Activated T-helper 1 cell treated with anti-CD3 and anti-CD28 coated beads, Interleukin-2, amount 50 U/mL, for 16 hours (primary cell): ENCODE data around the gene PHLPP1.
"Not testable (repeated sequence)": the region's sequence is repeated elsewhere in the genome, so short reads cannot be mapped to it uniquely, and the experiment has no call there.

Experiments
- DNase-seq, 2 donors: peaks; one replicate each; pipeline ENCODE4 v3.0.0-alpha.2; 2020; ENCODE audit warnings: low read depth in 1 of 2, low spot score in 1 of 2

The PHLPP1 gene

DNA sequence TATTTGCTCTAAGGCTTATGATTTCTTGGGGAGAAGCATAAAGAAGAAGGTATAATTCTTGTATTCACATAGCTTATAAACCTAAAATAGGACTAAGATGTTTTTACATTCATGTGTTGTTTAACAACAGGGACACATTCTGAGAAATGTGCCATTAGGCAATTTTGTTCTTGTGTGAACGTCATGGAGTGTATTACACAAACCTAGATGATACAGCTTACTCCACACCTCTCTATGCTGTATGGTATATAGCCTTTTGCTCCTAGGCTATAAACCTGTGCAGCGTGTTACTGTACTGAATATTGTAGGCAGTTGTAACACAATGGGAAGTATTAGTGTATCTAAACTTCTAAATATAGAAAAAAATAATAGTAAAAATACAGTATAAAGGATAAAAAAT lies 92.1 kb downstream of the PHLPP1 start:
- DNase-seq = no peak

DNA sequence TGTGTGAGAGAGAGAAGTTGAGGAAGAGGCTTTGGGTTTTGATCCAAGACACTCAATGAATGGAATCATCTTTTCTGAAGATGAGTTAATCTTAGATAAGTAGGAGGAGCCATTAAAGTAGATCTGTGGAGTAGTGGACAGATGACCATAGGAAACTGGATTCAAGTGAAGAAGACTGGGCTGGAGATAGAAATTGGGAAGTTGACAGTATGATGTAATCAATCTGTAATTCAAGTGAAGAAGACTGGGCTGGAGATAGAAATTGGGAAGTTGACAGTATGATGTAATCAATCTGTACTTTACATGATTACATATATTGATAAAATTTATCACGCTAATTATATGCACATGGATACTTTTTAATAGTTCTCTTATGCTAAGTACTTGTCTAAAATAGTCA lies 92.8 kb downstream of the PHLPP1 start:
- DNase-seq = no peak

DNA sequence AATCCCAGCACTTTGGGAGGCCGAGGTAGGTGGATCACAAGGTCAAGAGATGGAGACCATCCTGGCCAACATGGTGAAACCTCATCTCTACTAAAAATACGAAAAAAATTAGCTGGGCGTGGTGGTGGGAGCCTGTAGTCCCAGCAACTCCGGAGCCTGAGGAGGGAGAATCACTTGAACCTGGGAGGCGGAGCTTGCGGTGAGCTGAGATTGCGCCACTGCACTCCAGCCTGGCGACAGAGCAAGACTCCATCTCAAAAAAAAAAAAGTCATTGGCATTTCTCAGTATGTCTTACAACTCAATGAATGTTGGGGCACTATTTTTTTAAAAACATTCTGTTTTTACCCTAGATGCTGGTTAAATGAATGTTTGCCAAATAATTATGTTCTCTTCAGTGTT lies 94.1 kb downstream of the PHLPP1 start:
- not testable (repeated sequence) for DNase-seq

DNA sequence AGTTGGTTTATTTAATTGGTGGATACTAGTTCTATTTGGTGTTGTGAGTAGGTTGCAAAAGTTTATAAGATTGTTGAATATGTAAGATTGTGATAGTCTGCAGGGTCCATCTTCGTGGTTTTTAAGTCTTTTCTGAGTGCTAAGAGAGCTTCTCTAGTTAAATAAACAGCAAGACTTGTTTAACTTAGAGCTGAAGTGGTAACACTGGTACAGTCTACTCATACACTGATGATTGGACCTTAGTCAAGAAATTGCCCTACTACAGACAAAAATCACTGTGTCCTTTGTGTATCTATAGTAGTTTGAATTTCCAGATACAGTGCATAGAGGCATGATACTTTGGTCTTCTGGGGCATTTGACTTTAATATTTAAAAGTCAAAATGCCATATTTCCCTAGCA lies 94.6 kb downstream of the PHLPP1 start:
- no peak for DNase-seq

DNA sequence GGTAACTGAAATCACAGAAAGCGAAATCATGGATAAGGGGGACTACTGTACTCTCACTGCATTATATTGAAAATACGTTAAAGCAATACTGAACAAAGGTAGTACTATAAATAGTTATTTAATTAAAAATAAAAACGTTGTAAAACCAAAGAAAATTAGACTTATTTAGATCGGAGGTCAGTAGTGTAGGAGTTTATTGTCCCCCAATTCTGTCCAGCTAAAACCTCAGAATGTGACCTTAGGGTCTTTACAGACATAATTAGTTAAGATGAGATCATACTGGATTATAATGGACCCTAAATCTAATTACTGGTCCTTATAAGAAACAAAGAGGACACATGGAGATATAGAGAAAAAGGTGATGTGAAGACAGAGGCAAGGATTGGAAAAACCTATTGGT lies 95.3 kb downstream of the PHLPP1 start:
- DNase-seq = no peak

DNA sequence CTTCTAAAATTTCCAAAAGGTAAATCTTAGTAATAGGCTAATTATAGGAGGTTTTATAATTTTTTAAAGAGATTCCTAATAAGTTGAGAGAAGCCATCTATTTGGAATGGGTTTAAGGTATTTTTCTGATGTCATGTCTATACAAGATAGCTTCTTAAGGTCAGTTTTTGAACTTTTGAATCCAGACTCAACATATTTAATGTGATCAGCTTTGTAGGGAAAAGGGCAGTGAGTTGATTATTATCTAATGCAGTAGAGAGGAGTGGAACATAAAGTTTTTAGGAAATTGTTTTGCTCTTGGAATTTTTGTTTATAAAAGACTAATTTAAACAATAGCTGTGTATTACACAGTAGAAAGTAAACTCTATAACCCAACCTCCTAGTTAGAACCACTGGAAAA lies 96.3 kb downstream of the PHLPP1 start:
- no peak for DNase-seq

DNA sequence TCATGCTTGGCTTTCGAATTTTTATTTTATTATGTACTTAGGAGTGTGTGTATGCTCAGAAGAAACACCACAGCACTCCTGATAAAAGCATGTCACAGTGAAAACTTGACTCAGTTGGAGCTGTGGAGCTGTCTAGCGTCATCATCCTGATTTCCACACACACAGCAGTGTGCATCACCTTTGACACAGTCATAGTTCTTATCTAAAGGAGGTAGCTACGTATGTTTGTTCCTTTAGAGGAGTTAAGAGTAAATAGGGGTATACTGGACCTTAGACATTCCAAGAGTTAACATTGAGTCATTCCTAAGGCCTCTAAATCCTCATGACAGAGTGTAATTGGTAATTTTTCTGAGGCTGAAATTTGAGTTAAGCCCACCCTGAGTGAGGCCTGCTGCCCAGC lies 96.9 kb downstream of the PHLPP1 start:
- DNase-seq = no peak

DNA sequence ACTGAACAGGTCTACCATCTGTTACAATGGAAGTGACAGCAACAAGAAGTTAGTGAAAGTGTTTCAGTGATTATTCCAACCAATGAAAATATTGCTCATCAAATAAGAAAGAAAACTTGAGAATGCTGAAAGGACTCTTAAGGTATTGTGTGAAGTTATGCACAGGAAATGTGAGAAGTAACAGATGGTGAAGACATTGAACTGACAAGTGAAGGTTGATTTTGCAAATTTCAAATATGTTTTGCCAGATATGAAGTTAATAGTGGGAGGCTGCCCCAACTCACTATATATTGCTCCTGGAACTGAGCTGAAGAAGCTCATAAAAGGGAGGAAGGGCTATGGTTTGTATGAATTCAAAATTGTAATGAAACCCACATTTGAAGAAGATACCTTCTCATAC lies 97.5 kb downstream of the PHLPP1 start:
- DNase-seq = no peak

DNA sequence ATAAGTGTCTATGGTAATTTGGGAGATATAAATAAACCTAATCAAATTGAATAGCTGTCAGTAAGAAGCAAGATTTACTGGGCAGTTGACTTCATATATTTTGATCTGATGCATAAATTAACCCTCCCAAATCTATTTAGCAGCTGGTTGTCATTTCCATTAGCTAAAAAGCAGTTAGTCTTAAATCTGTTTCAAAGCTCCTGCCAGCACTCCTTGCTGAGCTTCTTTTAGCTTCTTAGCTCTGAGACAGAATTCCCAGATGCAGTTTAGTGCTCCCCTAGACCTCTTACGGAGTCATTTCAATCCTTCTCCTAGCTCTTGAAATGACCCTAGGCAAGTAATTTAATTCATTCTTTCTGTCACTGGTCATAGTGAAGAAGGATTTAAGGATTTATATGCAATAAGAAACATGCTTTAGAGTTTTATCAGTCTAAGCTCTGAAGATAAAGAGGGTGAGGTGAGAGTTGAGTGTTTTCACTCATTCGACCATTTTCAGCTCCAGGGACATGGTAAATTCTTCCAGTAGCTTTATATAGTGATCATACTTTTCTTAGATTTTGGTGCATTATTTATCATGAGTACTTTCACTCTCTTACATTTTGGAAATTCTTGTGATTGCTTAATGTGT lies 98.9 kb downstream of the PHLPP1 start:
- DNase-seq = no peak

DNA sequence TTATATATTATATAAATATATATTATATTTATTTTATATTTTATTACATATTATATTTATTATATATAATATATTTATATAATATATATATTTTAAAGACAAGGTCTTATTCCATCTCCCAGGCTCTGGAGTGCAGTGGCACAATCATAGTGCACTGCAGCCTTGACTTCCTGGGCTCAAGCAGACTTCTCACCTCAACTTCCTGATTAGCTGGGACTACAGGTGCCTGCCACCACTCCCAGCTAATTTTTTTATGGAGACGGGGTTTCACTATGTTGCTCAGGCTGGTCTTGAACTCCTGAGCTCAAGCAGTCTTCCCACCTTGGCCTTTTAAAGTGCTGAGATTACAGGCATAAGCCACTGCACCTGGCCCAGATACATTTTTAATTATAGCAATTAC lies 110.0 kb downstream of the PHLPP1 start:
- no peak for DNase-seq

DNA sequence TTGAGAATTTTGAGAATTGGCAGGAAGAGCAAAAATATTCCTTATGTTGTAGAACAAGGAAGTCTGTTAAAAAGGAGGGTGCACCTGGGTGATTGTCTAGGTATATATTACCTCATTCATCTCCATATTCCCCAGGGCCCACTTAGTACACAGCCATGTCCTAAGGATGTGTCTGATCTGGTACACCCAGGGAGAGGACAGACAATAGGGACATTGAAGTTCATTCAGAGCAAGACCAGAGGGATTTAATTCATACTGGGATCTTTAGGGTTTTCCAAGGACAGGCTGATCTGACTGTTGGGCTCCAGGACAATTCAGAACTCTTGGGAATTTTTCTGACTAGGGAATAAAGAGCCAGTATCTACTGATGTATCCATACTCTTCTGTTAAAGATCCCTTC lies 112.1 kb downstream of the PHLPP1 start:
- DNase-seq = no peak

DNA sequence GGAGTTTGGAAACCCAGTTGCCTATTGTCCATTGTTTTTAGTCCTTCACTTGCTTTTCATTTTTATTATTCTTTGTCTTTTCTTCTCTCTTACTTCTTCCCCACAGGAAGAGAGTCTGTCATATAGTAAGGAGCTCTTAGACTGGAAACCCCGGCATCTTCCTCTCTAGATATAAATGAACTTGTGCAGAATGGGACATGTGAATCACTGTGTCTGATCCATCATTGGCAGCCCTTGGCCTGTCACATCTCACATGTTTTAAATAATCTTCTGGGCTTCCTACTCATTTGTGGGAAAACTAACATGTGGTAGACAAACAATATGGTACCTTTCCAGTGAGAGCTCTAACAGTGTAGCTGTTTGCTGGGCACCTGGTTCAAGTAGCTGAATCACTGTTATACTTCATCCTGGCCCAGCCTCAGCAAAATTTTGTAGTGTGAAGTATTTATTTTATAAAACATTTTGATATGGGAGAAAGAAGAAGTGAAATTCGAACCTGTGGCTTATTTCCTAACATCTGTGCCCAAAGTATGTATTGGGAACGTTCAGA lies 112.8 kb downstream of the PHLPP1 start:
- DNase-seq = no peak

DNA sequence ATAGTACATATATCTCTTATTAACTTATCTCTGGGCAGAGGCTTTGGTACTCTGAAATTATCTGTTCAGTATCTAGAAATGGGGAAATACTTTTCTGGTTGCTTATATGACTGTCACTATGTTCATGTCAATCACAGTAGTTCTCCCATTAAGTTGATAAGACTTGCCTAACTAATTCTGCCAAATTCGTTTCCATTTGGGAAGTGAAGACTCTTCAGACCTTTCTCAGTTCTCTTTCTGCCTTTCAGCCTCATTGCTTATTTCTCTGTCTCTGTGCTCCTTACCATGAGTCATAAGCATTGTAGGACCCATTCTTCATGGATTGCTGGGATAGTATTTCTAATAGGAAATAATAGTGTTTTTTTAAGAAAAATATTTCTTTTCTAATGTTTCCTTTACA lies 113.5 kb downstream of the PHLPP1 start:
- no peak for DNase-seq

DNA sequence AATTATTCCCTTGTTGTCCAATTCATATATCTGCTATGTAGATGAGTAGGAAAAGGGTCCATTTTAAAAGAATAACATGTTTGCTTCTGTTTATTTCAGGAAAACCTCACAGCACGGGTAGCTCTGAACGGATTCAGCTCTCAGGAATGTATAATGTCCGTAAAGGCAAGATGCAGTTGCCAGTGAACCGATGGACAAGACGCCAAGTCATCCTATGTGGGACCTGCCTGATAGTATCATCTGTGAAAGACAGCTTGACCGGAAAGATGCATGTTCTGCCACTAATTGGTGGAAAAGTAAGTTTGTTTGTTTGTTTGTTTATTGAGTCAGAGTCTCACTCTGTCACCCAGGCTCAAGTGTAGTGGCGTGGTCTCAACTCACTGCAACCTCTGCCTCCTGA lies 114.6 kb downstream of the PHLPP1 start:
- DNase-seq = no peak

DNA sequence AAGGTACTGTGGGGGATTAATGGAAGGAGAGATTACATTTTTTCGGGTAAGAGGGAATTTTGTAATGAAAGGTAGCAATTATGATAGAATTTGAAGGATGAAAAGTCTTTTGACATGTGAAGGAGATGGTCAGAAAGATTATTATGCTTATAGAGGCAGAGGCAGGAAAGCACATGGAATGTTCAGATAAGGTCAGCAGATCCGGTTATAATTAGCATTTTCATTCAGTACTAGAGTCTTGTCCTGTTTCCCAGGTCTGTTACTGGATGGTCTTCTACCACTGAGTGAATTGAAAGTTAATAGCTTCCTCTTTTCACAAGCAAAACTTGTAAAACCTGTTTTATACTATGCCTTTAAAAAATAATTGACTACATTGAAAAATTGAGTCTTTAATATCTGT lies 116.9 kb downstream of the PHLPP1 start:
- DNase-seq = no peak

DNA sequence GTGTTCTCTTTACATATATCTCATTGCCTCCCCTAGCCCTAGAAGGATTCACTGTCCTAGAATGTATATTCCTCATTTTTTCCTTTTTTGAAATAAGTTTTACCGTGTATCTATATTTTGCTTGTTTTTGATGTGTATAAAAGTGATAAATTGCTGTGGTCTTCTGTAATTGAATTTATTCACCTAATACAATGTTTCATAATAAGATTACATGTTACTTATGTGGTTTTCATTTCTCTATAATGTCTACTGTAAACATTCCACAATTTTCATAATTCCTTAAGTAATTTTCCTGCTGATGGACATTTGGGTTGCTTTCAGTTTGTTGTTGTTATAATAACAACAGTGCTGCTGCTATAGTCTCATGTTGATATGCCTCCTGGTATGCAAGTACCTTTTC lies 118.2 kb downstream of the PHLPP1 start:
- no peak for DNase-seq

DNA sequence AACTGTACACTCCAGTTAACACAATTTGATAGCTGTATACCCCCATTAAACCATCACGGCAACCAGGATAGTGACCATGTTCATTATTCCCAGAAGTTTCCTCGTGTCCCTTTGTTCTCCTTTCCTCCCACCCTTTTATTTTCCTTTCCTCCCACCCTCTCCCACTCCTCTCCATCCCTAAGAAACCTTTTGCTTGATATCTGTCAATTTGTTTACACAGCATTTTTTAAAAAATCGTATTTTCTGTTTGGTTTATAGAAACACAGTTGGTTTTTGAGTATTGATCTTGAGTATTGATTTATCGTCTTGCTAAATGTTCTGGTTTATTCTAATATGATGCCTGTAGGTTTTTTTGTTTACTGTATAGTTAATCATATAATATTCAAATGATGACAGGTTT lies 119.4 kb downstream of the PHLPP1 start:
- no peak for DNase-seq

DNA sequence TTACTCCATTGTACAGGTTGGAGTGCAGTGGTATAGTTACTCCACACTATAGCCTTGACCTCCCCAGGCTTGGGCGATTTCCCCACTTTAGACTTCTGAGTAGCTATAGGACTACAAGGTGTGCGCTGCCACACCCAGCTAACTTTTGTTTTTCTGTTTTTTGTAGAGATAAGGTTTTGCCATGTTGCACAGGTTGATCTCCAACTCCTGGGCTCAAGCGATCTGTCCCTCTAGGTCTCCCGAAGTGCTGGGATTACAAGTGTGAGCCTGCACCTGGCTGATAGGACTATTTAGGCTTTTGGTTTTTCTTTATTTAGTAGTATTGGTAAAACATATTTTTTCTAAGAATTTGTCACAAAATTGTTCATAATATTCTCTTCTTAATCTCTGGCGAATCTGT lies 121.7 kb downstream of the PHLPP1 start:
- DNase-seq = no peak

DNA sequence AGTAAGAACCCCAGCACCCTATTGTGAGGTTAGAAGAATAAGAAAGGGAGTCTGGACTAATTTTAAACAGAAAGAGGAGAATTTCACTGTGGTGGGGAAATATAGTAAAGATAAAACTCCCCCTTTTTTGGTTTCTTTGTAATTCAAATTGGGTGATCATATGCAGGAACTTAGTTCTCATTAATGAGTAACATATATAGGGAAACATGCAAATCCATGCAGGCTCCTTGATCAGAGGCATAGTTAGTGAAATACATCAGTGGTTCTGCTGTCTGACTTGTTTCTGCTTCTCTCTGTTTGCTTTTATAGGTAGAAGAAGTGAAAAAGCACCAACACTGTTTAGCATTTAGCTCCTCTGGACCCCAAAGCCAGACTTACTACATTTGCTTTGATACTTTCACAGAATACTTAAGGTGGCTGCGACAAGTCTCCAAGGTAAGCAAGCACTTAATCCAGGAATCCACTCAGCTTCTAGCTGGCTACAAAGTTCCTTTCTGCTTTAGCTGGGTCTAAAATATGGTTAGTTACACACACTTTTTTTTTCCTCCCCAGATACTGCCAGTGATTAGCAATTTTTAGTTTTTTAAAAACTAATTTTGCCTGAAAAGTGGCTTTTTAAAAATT lies 123.2 kb downstream of the PHLPP1 start:
- no peak for DNase-seq

DNA sequence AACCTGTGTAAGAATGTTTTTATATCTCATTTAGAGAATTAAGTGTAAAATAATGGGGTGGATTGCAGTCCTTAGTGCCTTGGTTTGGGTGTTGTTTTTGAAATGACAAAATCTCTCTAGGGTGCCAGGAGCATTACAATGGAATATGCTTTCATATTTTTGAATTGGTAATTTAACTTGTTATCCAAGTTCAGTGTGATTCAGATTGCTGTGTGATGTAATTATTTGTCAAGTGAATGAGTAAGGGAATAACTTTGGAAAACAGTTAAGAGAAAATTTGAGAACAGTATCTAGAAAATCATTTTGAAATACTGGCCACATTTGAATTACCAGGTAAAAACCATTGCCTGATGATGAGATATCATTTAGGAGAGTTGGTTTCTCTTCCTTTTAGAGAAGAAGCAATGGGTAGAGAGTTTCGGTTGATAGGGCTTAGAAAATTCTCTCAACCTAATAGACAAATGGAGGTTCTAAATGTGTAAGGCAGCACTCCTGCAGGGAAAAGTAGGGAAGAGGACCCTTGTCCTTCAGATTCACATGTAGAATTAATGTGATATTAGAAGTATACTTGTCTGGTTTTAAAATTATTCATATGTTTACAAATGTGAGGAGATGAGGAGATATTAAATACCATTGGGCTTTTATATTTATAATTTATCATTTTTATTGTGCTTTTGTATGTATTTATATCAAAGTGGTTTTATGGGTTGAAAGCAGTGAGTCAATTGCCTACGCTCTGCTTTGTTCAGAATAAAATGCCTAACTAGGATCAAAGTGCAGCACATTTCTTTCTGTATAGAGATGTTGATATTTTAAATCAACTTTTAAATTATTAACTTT lies 124.8 kb downstream of the PHLPP1 start:
- no peak for DNase-seq

DNA sequence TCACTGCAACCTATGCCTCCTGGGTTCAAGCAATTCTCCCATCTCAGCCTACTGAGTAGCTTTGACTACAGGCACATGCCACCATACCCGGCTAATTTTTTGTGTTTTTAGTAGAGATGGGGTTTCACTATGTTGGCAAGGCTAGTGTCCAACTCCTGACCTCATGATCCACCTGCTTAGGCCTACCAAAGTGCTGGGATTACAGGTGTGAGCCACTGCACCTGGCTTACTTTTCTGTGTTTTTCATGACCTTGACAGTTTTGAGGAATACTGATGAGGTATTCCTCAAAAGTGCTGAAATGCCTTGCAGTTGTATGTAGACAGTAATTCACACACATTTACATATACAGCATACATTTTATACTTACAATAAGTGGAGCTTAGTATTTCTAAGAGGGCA lies 126.1 kb downstream of the PHLPP1 start:
- no peak for DNase-seq

DNA sequence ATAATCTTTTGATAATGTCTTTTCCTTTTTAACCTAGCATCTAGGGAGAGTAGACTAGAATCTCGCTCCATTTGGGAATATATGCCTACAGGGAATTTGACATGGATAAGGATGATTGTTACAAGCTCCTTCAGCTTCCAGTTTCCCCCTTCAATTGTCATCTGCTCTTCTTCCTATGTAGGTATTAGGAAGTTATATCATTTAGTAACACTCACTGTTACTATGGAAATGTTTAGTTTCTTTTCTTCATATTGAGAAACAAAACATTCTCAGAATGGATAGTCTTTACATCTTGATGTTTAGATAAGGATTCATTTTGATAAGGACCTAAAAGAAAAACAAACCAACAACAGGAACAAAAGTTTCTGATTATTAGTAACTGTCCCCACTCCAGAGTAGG lies 127.6 kb downstream of the PHLPP1 start:
- no peak for DNase-seq
